HG03558 (cell line): Measurements from ENCODE around the gene TAF6.
A peak's percentile ranks its signal among the peaks of the same experiment; 100 is the strongest.

Source experiments
- ATAC-seq: cut with Tn5 transposase; IDR thresholded peaks from one replicate; pipeline ENCODE4 v1.9.1; 2021; ENCODE audit warnings: moderate number of reproducible peaks; ENCODE audit not compliant: unreplicated experiment; ENCODE audit errors: extremely low read depth

The TAF6 gene

DNA sequence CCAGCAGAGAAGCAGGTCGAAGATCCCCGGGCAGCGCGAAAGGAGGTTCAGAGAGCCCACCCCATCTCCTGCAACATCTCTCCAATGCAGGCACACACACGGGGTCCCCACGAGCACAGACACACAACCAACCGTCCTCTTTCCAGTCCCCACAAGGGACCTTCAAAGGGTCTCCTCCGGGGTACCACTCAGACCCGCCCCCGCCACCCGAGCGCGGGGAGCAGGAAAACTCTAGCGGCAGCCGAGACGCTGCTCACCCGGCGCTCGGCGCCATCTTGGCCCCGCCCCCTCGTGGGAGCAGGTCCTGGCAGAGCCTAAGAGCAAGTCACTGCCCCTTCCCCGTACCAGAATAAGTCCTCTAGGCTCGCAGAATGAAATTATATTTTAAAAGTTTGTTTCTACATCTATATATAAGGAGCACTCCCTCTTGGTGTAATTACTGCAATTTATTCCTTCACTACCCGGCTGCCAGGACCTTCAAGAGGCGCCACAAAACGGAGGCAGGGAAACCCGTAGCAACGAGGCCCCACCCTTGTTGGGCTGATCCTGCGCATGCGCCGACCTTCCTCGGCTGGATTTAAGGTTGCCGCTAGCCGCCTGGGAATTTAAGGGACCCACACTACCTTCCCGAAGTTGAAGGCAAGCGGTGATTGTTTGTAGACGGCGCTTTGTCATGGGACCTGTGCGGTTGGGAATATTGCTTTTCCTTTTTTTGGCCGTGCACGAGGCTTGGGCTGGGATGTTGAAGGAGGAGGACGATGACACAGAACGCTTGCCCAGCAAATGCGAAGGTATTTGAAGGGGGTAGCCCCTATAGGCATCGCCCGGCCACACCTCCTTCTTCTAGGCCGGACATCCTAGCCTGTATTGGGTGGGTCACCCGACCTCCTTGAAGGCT lies at the start of gene TAF6, which contains the start of gene CNPY4:
TSS of gene TAF6 (minus strand) at position 287 of the 898 bp plus-strand sequence. CDS start 5,149 bp downstream, outside the sequence.
TSS of gene CNPY4 (plus strand) at position 563 of the 898 bp plus-strand sequence. CDS start at position 674, 111 bp downstream.
- peak; percentile 43 for ATAC-seq

DNA sequence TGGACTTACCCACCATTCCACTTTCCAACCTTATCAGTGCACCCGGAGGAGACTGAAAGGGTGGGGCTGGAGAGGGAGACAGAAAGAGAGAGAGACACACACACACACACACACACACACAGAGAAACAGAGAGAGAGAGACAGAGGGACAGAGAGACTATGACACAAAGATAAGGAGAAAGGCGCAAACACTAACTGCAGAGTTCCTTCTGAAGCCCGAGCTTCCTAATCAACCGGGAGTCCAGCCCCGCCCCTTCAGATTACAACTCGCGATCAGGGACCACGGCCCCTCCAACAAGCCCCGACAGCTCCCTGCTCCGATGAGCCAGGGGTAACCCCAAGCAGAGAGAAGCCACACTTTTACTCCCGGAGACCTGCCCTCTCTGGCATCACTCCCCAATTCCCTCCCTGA lies 48.8 kb upstream of the TAF6 start:
- ATAC-seq = no peak

DNA sequence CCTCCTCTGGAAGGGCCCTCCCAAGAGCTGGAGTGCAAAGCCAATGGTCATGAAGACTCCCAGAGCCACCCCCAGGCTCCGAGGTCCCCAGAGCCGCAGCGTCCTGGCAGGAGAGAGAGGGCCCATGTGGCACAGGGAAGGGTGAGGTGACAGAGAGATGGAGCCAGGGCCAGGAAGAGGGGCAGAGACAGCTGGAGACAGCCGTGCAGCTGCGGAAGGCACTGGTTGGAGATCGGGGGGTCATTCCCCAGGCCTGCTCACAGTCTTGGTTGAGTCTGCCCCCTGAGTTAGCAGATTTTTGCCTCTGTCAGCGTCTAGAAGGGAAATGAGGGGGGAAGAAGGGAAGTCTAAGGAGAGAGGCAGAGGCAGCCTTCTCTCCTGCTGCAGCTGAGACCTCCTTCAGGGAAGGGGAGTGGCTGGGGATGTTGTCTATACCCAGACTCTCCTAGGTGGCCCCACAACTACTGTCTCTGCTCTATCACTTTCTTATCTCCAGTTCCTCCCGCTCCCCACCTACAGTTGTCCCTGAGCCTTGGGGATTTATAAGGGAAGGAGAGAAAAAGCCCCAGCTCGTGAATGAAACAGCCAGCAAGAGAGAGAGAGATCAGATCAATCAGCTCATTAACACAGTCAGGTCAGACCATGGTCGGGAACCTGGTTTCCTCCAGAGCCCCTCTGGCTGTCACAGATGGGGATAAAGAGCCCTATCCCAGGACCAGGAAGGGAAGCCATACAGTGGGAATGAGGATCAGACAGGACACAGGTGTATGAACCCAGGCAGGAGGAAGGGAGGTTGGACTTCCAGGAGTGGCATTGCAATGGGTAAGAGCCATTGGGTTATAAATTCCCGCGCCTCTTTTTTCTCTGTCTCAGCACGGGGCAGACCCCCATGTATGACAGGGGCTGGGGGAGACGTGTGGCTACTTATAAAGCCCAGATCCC lies 48.1 kb upstream of the TAF6 start:
- ATAC-seq = no peak

DNA sequence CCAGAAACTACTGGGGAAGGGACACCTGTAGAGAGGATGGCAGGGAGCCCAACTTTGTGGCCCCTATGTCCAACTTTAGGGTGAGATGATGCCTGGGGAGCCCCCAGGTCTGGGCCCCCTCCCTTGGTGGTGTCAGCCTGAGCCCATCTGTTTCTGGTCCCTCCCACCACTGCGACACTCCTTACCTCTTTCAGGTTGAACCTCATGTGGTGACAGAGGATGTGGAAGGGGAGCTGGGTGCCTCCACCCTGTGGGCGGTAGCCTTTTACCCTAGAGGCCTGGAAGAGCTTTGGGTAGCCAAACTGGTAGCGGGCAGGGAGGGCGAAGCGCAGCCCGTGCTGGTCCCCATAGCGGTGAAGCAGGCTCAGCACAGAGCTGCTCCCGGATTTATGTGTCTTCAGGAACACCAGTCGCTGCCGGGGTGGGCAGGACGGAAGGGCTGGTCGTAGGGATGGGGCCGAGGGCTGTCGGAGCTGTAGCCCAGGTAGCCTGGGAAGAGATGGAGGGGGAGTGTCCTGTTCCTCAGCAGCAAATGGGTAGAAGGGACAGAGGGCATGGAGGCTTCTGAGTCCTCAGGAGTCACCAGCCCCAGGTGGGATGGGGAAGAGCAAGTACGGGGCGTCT lies 47.3 kb upstream of the TAF6 start:
- ATAC-seq = no peak

DNA sequence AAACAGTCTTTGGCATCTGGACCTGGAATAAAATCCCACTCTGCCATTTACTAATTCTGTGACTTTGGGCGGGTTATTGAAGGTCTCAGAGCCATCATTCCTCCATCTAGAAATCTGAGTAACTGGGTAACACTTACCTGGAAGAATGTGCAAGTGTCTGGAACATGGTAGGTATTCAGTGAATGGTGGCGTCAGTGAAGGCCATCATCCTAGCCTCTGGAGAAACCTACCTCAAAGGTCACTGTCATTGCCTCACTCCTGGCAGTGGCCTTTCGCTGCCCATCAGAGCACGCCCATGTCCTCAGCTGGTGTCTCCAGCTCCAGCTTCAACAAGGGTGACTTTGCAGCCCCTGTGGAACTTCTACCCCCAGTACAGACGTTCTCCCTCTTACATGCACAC lies 44.7 kb upstream of the TAF6 start:
- no peak for ATAC-seq

DNA sequence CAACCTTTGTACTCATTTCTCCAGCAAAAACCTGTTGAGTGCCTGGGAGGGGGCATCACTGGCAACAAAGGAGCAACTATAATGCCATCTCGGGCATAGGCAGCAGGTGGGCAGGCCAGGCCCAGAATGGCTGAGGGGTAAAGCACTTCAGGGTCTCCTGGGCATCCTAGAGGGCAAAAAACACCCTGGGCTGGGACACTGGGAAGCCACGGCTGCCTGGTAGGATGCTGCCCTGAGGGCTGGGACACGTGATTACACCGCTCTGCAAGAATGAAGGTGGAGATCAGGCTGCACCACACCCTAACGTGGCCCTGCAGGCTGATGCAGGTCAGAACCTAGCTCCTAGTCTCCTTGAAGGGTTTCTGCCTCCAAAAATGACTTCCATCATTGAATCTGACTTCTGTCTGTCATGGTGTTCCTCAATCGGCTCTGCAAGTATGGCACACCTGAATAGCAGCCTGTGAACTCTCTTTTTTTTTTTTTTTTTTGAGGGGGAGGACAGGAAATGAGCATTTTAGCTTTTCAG lies 43.9 kb upstream of the TAF6 start:
- ATAC-seq = no peak

DNA sequence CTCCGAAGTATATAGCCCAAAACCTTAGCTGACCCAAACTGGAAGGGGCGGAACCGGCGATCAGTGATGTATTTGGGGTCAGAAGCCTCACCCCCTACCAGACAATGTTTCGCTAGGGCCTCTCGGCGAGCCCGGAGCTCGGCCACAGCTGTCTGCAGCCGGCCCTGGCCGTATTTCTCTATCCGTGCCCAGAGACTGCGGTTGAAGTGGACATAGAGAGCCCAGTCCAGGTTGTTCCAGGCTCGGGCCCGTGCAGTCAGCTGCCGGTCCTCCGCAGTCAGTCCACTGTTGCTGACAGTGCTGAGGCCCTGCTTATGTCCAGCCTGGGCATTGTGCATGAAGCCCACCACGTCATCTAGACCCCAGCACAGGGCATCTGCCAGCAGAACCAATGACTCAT lies 40.9 kb upstream of the TAF6 start:
- no peak for ATAC-seq

DNA sequence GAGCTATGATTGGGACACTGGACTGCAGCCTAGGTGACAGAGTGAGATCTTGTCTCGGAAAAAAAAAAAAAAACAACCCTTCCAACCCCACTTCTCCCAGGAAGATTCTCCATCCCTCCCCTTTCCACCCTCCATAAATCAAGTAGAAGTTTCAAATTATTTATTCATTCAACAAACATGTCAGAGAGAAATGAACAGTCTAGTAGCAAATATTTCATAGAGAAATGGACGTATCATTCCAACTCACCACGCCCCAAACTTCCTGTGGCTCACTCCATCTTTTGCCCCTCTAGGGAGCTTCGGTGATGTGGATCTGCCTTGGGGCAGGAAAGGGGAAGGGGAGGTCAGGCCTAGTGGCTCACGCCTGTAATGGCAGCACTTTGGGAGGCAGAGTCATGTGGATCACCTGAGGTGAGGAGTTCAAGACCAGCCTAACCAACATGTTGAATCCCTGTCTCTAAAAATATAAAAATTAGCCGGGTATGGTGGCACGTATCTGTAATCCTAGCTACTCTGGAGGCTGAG lies 40.0 kb upstream of the TAF6 start:
- no peak for ATAC-seq

DNA sequence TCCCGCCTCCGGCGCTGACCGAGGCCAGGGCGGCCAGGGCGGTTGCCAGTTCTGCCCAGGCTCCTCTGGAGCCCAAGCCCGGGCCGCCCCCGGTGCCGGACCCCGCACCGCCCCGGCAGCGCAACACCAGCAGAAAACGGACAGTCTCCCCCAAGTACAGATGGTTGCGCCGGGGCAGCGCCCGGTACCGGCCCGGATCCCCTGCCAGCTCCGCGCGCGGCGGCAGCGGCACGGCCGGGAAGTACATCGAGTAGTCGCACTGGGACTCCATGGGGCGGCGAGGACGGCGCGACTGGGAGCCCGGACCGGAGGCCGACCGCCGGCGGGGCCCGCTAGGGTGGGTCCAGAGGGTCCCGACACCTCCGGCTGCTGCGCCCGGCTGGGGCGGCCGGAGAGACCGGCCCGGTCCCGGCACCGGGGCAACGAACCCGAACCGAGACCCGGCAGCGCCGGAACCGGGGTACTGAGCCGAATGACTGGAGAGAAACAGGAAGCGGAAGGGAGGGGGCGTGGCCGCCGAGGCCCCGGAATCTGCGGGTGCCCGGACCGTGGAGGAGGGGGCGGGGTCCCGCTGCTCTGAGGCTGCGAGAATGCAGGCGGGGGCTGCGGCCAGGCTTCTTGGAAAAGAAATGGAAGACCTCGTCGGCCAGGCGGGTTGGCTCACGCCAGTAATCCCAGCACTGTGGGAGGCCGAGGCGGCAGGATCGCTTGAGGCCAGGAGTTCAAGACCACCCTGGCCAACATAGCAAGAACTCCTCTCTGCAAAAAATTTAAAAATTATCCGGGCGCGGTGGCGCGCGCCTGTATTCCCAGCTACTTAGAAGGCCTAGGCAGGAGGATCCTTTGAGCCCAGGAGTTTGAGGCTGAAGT lies 39.3 kb upstream of the TAF6 start, which contains the start of gene TRAPPC14:
TSS of gene TRAPPC14 (minus strand) at position 495 of the 870 bp plus-strand sequence. CDS start at position 271, 224 bp downstream.
- ATAC-seq = no peak

DNA sequence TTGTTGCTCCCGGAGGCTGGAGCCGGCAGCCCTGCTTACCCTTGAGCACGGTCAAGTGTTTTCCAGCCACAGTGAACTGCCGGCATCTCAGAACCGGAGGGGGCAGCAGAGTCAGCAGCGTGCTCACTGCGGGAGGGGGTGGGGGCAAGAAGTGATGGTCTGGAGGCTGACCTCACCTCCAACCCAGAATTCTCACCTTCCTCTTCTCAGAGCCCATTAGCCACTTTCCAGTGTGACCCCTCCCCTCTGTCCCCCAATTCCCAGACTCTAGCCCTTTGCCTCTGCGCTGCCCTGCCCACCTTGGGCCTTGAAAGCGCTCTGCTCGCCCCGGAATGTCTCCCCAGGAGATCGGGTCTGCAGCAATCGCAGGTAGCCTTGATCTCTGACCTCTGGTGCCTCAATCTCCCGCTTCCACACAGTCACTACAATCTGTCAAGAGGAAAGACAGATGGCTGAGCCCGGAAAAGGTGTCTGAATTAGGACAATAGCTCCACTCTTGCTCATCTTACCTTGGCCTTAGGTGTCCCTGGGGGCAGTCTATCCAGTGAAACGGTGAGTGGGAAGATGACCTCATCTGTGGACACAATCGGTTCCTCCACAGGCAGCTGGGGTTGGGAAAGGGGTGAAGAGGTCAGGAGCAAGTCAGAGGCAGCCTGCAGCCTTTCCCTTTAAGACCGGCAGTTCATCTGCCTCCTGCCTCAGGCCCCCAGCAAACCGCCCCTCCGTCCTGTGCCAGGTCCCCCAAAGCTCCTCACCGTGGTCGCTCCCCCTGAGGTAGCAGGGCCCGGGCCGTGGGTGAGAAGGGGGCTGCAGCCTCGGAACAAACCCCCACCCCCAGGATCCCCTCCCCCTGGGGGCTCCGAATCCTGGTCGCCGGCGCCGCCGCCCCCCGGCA lies 38.4 kb upstream of the TAF6 start:
- ATAC-seq = no peak

DNA sequence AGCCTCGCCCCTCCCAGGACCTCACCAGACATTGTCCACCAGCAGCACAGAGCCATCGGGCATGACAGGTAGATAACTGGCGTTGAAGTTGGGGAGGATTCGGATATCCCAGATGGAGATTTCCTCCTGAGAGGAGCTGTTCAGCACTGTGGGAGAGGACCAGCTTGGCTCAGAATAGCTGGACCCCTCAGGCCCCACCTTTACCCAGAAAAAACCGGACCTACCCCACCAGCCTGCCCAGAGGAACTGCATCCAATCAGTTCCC lies 37.8 kb upstream of the TAF6 start:
- ATAC-seq = no peak

DNA sequence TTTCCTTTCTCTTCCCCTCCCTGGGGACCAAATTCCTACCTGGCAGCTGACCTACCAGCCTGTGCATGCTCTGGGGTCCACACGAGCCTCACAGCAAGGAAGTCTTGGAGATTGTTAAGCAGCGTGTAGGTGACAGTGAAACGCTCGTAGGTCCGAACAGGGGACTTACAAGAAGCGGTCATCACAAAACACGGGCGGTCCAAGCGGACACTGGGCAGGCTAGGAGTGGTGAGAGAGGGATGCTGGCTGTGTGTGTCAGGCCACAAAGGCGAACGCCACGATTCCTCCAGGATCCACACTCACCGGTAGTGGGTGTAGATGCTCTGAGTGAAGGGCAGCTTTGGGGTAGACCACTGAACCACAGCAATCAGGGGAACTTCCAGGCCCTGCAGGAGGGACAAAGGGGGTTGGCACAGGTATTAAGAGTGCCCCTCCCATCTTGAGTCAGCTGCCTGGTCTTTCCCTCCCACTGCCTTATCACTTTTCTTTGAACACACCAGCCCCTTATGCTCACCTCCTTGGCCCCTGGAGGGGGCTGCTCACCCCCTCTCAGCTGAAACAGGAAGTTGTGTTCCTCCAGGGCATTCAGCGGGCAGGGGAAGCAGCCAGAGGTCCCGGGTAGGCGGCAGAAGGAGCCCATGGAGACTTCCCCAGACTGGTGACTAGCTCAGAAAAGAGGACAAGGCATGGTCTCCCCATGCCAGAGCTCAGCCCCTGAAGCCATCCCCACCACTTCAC lies 37.3 kb upstream of the TAF6 start:
- ATAC-seq = no peak

DNA sequence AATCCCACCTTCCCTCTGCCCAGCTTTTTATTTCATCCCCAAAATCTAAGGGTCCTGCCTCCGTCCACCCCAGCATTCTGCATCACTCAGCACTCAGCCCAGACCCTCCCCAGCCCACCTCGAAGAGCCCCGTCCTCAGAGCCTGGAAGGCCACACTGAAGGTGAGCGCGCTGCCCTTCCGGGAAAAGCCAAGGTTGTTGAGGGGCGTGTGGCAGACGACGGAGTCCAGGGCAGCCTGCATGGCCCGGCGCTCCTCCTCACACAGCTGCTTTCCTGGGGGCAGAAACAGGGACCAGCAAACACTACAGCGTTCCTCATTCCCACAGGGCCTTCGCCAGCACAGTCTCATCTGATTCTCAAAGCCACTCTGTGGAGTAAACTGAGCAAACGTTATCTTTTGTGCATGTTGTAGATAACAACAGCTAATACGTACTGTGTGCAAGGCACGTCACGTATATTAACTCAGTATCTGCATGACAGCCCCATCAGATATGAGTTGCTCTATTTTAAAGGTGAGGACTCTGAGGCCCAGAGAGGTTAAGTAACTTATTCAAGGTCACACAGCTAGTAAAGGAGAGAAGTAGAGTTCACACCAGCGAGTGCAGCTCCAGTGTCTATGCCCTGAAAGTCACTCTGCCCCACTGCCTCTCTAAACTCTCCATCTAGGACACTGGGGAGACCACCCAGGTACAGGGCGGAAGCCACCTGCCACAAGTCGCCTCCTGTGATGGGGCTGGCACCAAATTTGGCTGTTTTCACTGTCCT lies 36.6 kb upstream of the TAF6 start:
- ATAC-seq = no peak

DNA sequence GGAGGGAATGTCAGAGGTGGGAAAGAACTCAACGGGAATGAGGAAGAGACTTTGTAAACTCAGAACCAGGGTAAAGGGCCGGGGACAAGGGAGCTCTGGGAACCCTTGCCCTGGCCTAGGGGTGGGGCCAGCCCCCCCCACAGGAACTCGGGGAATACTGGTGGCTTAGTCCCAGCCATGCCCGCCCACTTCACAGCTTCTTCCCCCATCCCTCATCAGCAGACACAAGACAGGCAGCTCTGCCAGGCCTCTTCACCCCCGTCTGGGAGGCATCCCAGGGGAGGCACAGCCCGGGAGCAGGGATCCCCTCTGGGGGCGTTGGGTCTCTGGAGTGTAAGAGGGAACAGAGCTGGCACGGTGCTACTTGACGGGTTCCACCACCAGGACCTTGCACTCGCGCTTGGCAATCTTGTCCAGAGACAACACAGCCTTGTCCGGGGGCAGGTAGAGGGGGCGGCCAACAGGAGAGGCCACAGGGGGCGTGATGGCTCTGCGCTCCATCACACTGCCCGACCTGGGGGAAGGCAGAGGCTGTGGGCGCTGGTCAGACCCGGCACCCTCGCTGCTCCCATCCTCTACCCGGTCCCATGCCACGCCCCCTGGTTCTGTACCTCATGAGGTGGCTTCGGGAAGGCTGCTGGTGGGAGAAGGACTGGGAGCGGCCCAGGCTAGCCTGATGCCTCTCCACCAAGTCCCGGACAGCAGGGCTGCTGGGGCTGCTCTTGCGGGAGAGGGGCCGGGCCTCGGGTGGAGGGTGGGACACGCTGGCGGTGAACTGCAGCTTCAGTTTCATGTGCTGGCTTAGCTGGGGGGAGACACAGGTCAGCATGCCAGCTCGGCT lies 35.7 kb upstream of the TAF6 start:
- no peak for ATAC-seq

DNA sequence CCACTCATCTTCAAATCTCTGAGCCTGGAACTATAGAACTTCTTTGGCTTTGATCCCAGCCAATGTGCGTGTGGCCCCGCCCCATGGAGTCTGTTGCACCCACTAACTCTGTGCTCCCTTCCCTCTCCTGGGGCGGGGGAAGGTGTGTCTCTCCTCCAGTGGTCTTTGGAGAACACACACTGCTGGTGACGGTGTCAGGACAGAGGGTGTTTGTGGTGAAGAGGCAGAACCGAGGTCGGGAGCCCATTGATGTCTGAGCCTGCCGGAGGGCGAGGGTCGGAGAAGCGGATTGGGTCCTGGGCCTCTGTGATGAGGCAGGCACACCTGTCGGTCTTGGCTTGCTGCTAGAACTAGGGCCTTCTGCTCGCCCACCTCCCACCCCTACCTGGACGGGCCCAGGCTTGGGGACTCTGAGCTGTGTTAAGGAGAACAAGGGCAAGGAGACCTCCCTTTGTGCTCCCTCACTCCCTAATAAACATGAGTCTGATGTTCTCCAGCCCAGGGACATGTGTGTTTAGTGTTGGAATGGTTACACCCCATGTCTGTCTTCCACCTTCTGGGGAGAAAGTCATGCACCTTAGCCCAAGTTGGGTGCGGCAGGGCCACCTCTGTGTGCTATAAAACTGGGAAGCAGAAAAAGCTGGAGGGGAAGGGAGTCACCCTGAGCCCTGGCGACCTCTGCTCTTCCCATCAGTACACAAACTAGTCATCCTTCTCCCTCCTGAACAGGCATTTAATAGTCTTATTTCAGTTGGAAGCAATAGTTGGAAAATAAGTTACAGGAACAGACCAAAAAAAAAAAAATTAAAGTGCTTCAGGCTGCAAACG lies 34.8 kb upstream of the TAF6 start:
- ATAC-seq = no peak
